SK-N-SH (cell line): ENCODE results near the gene LAPTM5.

Experiments
- CTCF ChIP-seq: fragments of 200-600 bp; sonication (generic); IDR thresholded peaks from 2 replicates; pipeline ENCODE4 v1.6.1; 2017; ENCODE audit warnings: antibody characterized with exemption, mild to moderate bottlenecking, moderate library complexity
- GABPA ChIP-seq: IDR thresholded peaks from 2 replicates; pipeline ENCODE4 v1.4.0; 2012; ENCODE audit warnings: low read depth, mild to moderate bottlenecking
- NRF1 ChIP-seq: IDR thresholded peaks from 2 replicates; pipeline ENCODE4 v1.6.1; 2012; ENCODE audit warnings: low read depth, mild to moderate bottlenecking, low read length
- POLR2AphosphoS5 ChIP-seq: IDR thresholded peaks from 2 replicates; pipeline ENCODE4 v1.6.1; 2012; ENCODE audit warnings: low read depth, low read length

DNA sequence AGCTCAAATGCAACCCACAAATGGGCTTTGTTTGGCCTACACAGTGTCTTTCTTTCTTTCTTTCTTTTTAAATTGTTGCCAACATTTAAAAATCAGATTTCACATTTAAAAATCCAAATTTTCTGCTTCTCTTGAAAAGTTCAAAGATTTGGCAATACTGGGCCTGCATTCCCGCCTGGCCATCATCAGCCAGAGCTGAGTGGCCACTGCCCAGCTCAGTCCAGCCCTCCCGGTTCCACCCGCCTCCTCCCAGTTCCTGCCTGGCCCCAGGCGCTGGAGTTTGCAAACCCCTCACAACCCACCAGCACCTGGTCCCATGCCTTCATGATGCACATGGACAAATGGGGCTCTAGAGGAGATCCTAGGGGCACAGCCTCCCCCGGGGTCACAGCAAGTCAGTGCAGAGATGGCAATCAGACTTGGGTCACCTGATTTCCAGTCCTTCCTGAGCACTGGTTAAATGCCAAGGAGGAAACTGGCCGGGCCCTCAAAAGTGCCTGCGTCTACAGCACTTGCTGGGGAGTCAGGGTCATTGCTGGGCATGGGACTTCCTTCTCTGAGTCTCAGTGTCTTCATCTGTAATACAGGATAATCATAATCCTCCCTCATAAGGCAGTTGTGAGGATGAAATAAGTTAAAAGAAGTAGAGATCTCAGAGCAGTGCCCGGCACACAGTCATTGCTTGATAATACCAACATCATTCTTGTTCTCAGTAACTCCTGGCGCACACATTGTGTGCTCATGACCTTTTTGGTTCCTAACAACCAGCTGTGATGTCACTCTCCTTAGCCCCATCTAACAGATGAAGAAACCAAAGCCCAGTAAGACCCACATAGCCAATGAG lies 41.0 kb upstream of the LAPTM5 start:
- no peak for TF ChIP-seq POLR2AphosphoS5
- no peak for TF ChIP-seq CTCF
- TF ChIP-seq GABPA, result no peak
- no peak for TF ChIP-seq NRF1
